ENCODE results near the gene HACL1.
"Not testable (repeated sequence)": the region's sequence is repeated elsewhere in the genome, so short reads cannot be mapped to it uniquely, and the experiment has no call there.

Gene HACL1

DNA sequence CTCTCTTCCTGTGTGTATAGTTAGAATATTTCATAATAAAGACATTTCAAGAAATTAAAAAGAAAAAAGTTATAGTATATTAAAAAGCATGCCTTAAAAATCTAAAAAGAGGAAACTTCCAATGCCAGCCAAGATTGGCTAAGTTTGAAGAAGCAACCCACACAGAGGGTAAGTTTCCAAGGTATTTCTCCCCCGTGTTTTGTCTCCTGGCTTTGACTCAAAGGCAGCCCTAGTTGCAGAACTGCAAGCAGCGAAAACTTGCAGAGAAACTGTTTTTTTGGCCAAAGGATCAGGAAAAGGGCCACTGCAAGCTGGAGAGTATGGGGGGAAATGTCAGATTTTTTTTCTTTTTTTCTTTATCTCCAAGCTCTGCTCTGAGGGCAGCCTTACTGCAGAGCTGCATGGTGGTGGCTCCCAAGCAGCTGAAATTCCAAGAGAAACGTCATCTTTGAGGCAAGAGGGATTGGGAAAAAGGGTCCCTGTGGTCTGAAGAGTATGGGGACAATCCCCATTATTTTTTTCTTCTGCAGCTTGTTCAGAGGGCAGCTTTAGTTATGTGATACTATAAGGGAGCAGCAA lies 23.0 kb downstream of the HACL1 start:
- DNase-seq = no peak

DNA sequence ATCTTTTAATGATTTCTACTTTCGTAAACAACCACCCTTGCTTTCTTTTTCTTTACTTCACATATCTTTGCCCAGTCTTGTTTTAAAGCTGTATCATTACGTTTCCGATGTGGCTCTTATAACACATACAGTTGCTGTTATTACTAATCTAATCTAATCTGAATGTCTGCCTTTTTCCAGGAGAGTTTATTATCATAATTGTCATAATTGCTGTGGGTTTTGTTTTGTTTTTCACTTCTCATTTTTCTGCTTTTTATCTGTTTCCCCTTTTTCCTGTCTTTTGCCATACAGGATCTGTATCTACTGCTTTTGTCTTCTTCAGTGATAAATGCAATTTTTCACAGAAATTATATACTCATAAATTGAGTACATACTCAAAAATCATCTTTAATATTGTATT lies 24.9 kb downstream of the HACL1 start:
- DNase-seq = no peak

DNA sequence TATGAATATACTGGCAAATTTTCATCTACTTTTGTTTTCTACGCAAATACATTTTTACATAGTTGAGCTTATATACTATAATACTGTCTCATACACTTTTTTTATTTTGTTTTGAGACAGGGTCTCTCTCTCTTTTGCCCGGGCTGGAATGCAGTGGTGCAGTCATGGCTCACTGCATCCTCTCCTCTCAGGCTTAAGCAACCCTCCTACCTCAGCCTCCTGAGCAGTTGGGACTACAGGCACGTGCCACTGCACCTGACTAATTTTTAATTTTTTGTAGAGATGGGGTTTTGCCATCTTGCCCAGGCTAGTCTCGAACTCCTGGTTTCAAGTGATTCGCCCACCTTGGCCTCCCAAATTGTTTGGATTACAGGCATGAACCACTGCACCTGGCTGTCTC lies 25.9 kb downstream of the HACL1 start:
- no peak for DNase-seq

DNA sequence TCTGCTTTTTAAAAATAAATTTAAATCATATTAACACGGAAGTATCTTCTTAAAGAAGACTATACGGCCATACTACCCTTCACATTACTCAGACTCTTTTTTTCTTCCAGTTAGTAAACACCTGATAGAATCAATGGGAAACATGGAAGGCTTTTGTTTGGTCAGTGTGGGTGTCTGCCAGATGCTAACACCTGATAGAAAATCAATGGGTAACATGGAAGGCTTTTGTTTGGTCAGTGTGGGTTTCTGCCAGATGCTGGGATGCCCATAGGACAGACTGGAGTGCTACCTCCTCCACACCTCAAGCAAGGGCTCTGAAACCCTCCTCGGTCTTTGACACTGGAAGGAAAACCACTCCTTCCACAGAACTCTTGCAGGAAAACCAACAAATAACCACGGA lies 29.2 kb downstream of the HACL1 start:
- no peak for DNase-seq

DNA sequence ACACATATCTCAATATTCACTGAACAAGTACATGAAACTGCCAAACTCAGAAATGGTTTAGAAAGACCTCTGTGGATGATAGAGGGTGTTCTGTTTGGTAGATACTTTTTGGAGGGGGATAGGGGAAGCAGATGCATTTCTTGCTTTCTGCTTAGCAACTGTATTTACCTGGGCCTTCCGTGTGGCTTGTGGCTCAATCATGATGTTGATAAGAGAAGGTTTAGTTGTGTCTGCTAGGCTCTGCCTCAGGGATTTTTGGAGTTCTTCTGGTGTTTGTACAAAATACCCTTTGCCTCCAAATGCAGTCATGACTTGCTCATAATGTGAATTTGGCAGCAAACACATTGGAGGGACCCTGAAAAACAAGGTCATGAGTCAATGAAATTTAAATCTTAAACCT lies 38.2 kb downstream of the HACL1 start:
- no peak for DNase-seq

DNA sequence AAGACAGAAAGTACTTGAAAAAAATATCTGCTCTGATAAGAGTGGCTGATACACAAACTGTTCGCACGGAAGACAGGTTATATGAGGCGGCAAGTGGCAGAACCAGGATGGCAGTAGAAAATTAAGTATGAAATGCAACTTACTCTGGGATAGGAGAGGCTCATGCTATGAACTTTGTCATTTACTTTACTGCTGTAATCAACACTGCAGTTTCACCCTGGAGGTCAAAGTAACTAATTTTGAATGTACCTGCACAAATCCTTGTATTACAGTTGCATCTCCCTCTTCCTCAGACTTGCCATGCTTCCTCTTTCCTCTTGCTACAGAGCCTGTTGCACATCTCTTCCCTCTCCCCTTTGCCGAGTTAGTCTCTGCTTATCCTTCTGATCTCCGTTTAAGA lies 38.8 kb downstream of the HACL1 start:
- DNase-seq = no peak

DNA sequence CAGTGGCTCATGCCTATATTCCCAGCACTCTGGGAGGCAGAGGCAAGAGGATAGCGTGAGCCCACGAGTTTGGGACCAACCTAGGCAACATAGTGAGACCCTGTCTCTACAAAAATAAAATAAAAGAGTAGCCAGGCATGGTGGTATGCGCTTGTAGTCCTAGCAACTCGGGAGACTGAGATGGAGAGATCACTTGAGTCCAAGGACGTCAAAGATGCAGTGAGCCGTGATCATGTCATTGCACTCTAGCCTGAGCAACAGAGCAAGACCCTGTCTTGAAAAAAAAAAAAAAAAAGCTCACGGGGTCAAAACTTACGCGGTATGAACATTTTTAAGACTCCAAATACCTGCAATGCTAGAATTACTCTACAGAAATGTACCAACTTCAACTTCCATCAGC lies 42.8 kb downstream of the HACL1 start:
- no peak for DNase-seq

DNA sequence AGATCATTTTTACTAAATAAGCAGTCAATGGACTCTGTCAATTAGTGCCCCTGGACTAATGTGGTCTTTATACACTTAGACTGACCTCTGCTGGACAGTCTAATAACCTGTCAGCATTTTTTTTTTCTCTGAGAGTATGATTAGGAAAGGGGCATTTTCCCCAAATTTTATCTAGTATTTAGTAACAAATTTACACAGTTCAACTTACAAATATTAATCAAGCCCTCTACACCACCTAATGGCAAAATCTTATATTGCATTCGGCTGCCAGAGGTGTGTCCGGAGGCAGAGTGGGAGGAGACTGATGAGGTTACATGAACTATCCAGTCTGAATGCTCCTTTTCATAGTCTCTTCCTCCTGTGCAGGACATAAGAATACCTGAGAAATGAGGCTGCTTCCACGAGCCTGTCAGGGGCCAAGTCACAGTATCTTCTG lies 43.8 kb downstream of the HACL1 start:
- DNase-seq = peak; percentile 39

DNA sequence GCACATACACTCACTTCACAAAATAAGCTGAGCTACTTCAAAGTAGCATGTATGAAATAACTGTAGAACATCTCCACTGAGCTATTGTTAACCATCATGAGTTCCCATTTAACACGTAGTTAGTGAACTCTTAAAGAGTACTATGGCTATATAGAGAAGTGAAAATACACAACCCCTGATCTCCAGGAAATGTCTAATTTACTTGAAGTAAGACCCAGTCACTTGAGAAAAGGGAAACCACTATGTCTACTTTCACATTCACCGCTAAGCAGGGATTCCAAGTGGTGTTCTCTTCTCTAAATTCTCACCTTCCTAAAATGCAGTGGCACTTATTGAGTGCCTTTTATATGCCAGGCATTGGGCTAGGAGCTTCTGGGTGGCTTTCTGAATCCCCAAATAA lies 44.9 kb downstream of the HACL1 start:
- DNase-seq = no peak

DNA sequence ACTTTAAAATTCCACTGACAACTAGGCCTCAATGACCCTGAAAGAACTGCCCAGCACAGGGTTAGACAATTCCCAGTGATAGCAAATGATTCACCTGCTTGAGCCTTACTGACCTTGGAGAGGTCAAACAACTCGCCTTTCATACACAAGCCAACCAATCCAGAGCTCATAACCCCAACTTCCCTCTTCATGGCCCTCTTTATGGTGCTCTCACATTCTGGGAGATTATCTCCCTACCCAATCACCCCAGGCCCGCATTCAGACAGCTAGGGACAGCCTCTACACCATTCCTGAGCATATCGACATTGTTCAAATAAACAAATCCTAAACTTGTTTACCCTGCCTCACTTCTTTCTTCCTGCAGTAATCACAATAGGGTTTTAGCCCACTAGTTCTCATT lies 47.6 kb downstream of the HACL1 start:
- no peak for DNase-seq

DNA sequence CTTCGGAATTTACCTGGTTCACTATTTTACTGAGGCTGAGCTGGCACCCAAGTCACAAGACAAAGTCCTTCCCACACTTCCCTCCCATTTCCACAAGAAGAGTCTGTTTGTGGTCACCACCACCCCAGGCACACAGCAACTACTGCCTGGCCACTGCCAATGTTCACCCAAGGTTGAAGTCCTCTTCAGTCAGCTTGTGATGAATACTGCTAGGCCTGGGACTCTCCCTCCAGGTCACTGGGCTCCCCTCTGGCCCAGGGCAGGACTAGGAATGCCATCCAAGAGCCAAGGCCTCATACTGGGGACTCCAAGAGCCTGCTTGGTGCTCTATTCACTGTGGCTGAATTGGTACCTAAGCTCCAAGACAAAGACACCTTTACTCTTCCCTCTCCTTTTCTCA lies 49.5 kb downstream of the HACL1 start:
- no peak for DNase-seq

DNA sequence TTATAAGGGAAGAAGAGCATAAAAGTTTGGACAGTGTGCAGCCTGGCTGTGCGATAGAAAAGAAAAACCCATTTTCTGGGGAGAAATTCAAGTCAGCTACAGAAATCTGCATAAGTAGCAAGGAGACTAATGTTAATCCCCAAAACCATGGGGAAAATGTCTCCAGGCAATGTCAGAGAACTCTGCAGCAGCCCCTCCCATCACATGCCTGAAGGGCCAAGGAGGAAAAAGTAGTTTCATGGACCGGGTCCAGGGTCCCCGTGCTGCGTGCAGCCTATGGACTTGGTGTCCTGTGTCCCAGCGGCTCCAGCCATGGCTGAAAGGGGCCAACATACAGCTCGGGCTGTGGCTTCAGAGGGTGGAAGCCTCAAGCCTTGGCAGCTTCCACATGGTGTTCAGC lies 51.5 kb downstream of the HACL1 start:
- DNase-seq = no peak

DNA sequence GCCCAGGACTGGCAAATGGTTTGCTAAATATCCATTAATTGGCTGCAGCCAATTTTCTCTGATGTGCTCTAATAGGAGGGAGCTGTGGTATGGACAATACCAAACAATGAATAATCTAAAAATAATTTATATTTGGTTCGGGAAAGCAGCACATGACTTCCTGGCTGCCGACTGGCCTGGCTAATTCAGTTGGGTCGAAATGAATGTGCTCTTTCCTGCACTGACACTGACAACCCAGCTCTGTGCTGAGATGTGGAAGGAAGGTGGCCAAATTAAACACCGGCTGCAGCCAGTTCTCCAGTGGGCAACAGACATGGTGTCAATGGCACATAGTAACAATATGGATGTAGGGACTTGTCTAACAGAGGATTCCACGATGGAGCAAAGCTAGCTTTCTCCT lies 58.8 kb downstream of the HACL1 start:
- no peak for DNase-seq

DNA sequence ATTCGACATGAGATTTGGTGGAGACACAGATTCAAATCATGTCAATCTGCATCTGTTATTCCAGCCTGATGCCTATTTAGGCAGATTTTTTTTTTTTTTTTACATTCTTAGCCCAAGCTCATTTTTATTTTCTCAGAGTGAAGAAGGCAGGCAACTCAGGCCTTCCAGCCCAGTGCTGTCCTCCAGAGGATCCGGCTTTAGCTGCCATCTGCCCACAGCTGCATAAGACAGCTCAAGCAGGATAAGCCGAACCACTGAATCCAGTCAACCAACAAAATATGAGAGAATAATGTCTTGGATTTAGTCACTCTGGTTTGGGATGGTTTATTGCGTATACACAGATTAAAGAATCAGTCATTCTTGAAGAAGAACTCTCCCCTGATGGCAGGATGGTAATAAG lies 60.0 kb downstream of the HACL1 start:
- peak; percentile 30 for DNase-seq

DNA sequence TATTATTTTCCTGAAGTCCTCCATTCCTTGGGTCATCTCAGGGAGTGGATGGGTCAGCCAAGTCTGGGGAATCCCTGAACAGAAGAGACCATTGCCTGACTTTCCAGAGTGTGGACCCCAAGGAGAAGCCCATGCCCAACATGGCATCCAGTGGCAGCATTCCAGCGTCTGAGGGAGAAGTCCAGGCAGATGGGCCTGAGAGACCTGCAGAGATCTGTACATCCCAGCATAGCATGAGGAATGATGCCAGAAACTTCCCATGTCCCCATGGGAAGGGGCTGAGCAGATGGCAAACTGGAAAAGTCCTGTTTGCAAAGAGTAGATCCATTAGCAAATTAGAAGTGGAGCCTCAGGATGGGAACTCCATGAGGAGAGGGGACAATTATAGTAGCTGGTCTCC lies 62.3 kb downstream of the HACL1 start:
- no peak for DNase-seq

DNA sequence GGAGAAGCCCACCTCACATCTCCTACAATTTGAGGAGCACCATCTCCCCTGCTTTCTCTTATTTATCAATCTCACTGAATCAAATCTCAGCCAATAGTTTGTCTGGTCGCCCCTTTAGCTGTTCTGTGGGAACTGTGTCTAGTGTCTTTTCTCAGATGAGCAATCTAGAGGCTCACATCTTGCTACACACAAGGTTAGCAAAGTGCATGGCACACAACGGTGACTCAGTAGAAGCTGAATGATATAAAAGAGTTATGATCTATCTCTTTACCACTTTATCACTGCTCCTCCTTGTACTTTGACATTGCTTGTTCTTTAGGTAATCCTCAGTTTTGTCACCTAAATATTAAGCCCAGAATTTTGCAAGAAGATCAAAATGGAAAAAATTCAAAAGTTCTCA lies 63.0 kb downstream of the HACL1 start:
- no peak for DNase-seq

DNA sequence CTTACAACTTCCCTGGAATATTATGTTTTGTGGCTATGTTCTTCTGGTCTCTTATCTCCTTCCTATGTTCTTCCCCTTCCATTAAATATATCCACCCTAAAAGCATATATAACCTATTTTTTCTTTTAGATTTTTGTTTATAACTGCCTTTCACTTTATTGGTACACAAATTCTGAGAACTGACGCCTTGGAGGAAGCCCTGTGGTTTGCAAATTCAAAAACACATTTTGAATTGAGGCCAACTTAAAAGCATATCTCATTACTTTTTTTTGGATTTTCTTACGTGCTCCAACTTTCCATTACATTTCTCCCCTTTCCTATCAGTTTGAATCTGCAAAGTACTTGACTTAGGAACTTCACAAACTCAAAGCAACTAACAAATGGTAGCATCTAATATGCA lies 64.5 kb downstream of the HACL1 start:
- no peak for DNase-seq

DNA sequence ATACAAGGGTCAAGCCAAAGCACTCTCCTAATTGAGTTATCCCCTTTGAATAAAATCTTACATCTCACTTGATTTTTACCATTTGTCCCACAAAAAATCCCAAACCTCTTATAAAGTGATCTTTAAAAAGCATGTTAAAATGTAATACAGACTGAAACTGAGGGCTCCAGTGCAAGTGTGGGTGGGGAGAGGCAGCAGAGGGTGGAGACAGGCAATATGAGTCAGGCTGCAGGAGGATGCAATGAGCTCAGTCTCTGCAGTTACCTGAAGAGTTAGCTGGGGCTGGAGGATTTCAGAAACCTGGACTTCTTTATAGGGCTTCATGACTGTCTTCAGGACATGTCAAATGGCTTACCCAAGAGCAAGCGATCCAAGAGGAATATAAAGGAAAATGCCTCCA lies 65.6 kb downstream of the HACL1 start:
- no peak for DNase-seq

DNA sequence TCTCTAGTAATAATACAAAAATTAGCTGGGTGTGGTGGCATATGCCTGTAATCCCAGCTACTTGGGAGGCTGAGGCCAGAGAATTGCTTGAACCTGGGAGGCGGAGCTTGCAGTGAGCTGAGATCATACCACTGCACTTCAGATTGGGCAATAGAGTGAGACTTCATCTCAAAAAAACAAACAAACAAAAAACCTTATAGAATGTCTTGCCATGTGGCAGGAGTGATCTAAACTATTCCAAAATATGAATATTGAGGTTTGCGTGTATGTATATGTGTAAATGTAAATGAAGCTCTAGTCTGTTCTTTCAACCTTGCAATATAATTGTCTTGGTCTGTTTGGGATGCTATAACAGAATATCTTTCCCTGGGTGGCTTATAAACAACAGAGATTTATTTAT lies 68.8 kb downstream of the HACL1 start:
- DNase-seq = not testable (repeated sequence)

DNA sequence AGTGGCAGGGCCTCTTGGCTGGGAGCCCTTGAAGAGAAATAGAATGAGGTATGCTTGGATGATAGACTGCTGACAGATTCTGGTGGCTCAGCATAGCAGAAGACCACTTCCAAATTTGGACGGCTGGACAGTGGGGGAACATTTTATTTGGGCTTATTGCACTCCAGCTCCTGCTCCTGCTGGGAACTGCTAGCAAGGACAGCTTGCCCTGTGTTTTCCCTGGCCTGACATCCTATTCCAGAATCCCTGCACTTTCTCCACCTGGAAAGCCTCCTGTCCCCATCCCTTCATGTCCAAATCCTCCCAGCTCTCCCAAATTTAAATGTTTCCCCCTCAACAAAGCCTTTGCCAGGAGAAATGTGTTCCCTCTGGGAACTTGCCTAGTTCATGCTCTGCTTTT lies 70.0 kb downstream of the HACL1 start:
- no peak for DNase-seq

DNA sequence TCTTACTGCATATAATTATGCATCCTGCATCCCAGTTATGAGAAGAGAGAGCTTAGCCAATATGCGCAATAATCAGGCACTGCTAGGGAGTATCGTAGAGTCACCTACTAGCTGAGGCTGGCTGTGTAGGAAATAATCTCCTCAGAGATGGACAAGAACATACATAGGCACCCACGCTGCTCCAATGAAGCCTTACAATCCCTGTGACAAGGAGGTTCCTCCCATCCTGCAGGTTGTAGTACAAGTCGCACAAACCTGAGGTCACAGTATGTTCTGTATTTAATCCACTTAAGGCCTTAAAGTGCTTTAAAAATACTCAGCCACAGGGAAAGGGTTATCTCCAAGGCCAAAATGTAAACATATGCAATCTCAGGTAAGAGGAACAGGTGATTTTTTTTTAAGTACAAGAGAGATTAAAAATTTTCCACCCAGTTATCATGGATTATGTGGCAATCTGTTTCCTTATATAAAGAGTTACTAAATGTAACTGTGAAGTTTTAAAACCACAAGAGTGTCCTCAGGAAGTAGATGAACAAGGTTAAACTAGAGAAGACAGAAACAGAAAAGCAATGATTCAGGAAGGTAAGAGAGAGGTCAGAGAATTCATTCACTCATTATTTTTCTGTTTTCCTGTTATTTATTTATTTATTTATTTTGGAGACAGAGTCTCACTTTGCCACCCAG lies 72.4 kb downstream of the HACL1 start:
- peak; percentile 22 for DNase-seq

DNA sequence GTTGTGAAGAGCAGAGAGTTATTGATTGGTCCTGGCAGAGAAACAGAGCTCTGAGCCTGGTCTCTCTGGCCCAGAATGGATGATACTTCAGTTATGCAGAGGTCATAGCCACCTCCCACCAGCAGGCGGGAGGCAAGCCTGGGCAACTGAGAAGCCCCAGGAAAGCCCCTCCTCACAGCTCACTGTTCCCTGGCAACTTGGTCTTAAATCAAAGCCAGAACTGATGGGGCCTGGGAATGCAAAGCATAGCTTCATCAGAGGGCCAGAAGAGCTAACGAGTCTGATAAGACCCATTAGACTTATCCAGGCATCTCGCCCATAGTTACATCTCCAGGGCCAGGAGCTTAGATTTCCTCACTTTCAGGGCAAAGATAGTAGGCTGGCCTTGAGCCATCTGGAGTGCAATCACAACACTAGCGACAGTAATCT lies 74.3 kb downstream of the HACL1 start:
- DNase-seq = no peak

DNA sequence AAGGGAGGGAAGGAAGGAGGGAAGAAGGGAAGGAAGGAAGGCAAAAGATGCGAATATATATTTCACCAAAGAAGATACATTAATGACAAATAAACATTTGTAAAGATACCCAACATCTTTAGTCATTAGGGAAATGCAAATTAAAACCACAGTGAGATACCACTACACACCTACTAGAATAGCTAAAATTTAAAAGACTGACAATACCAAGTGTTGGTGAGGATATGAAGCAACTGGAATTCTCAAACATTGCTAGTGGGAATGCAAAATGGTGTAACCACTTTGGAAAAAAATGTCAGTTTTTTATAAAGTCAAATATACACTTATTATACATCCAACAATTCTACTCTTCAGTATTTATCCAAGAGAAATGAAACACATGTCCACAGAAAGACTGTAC lies 75.6 kb downstream of the HACL1 start:
- no peak for DNase-seq

DNA sequence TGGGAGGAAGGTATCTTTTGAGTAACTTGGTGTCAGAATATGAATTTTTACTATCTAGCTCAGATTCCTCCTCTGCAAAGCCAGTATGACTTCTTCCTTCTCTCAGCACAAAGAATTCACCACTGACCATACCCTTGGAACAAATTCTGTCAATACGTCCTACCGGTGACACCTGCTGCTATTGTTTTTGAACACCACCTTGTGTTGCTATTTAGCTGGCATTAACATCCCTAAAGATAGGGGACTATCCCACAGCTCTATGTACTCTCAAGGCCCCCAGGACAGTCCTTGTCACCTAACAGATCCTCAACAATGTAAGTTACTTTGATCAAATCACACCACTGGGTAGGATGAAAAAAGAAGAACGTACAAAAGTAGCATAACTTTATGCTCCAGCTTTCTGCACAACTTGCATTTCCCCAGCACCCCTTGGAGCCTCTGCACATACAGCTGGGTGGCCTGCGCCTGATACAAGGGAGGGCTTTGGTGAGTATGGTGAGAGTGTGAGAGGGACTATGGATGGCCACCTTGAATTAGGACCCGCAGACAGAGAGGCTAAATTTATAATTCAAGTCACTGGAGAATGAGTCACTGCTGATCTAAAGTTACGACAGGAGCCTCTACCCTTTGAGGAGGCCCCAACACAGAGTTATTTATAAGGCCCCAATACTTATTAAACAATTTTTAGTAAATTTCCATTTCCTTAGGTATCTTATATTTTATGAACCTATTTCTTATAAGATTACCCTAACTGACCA lies 77.5 kb downstream of the HACL1 start:
- no peak for DNase-seq

DNA sequence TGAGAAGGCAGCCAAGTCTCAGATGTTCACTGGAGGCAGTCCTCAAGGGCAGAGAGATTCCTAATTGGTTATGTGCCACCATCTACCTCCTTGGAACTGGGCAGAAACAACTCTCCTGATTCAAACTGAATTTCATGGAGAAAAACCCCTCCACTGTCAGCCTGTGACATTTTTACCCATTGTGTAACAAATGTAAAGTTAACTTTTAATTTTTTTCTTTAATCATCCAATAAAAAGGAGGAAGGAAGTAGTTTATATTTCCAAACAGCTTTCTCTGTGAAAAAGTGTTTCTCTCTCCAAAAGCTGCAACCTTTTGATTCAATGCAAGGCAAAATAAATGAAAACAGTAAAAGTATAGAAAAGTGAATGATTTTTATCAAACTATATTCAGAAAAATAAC lies 79.4 kb downstream of the HACL1 start:
- no peak for DNase-seq
